ENCODE results near the gene STX1B.

Gene STX1B

DNA sequence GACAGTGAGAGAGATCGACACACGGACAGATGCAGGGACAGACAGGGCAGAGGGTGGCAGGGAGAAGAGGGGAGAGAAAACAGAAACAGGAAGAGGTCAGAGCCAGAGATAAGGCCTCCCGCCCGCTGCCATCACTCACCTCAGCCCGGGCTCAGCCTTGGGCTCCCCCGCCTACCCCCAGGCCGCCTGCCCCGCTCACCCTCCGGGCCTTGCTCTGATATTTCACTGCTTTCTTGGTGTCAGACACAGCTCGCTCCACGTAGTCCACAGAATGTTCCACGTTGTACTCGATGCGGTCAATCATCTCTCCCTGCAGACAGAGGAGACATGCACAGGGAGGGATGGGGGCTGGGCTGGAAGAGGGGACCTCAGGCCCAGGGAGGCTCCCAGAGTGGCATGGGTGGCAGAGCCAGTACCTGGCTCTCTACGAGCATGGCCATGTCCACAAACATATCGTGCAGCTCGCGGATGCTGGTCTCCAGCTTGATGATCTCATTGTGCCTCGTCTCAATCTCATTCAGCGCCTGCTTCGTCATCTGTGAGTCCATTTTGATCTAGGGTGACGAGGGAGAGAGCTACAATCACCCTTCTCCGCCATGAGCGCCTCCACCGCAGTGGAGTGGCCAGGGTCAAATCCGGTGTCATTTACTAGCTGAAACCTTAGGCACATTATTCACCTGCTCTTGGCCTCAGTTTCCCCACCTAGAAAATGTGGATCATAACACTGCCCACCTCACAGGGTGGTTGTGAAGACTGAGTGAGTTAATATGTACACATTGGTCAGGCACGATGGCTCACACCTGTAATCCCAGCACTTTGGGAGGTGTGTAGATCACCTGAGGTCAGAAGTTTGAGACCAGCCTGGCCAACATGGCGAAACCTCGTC, 17.3 kb downstream of the STX1B start:
- H3K4me3 ChIP-seq (ENCODE audit: insufficient read depth, low read length, poor library complexity, severe bottlenecking): no peak overlapping the region
- H3K27ac ChIP-seq (ENCODE audit: low read depth, low read length): no peak overlapping the region
- H3K9me3 ChIP-seq (ENCODE audit: insufficient read depth, low read length): no peaks in the 10 kb centered on the region
- H3K36me3 ChIP-seq (ENCODE audit: low read length): no peaks in the 10 kb centered on the region
- H3K9me2 ChIP-seq (replicated peaks; ENCODE audit: insufficient read depth, low read length): no peaks in the 10 kb centered on the region
- no peak overlapping the region for H2AFZ ChIP-seq (ENCODE audit: low read depth, low read length, severe bottlenecking)
- no peak overlapping the region for H3K9ac ChIP-seq (ENCODE audit: low read length)
- H4K20me1 ChIP-seq (ENCODE audit: low read depth, low read length): no peaks in the 10 kb centered on the region
- no peaks in the 10 kb centered on the region for H3K27me3 ChIP-seq (ENCODE audit: low read length)
- no peaks in the 10 kb centered on the region for H3K79me2 ChIP-seq (ENCODE audit: insufficient read depth, low read length)
- no peak for TF ChIP-seq EZH2phosphoT487 (conservative IDR thresholded peaks at IDR 0.05; ENCODE audit: low read length)
- H3K4me2 ChIP-seq (ENCODE audit: low read depth, low read length, poor library complexity, severe bottlenecking): no peak overlapping the region
- no peaks in the 10 kb centered on the region for H3F3A ChIP-seq (ENCODE audit: insufficient read depth)

GRCh38 chr16:30992276-30992780, 18.1 kb downstream of the STX1B start:
- H3K79me2 ChIP-seq (ENCODE audit: insufficient read depth, low read length): no peaks in the 10 kb centered on the region
- no peak for TF ChIP-seq EZH2phosphoT487 (conservative IDR thresholded peaks at IDR 0.05; ENCODE audit: low read length)
- TF ChIP-seq, protein P1, sequence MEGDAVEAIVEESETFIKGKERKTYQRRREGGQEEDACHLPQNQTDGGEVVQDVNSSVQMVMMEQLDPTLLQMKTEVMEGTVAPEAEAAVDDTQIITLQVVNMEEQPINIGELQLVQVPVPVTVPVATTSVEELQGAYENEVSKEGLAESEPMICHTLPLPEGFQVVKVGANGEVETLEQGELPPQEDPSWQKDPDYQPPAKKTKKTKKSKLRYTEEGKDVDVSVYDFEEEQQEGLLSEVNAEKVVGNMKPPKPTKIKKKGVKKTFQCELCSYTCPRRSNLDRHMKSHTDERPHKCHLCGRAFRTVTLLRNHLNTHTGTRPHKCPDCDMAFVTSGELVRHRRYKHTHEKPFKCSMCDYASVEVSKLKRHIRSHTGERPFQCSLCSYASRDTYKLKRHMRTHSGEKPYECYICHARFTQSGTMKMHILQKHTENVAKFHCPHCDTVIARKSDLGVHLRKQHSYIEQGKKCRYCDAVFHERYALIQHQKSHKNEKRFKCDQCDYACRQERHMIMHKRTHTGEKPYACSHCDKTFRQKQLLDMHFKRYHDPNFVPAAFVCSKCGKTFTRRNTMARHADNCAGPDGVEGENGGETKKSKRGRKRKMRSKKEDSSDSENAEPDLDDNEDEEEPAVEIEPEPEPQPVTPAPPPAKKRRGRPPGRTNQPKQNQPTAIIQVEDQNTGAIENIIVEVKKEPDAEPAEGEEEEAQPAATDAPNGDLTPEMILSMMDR (IDR thresholded peaks at IDR 0.05; ENCODE audit: insufficient read depth, low read length, poor library complexity, severe bottlenecking): no peak
- H3F3A ChIP-seq (ENCODE audit: insufficient read depth): no peaks in the 10 kb centered on the region
- H3K4me2 ChIP-seq (ENCODE audit: low read depth, low read length, poor library complexity, severe bottlenecking): no peak overlapping the region
- H3K9ac ChIP-seq (ENCODE audit: low read length): no peak overlapping the region
- no peaks in the 10 kb centered on the region for H3K36me3 ChIP-seq (ENCODE audit: low read length)
- H4K20me1 ChIP-seq (ENCODE audit: low read depth, low read length): no peaks in the 10 kb centered on the region
- H3K27me3 ChIP-seq (ENCODE audit: low read length): no peaks in the 10 kb centered on the region
- no peak overlapping the region for H3K27ac ChIP-seq (ENCODE audit: low read depth, low read length)
- no peaks in the 10 kb centered on the region for H3K9me2 ChIP-seq (replicated peaks; ENCODE audit: insufficient read depth, low read length)
- no peak overlapping the region for H3K4me3 ChIP-seq (ENCODE audit: insufficient read depth, low read length, poor library complexity, severe bottlenecking)
- H2AFZ ChIP-seq (ENCODE audit: low read depth, low read length, severe bottlenecking): no peak overlapping the region
- no peaks in the 10 kb centered on the region for H3K9me3 ChIP-seq (ENCODE audit: insufficient read depth, low read length)

- Histone ChIP-seq H3K79me2 (ENCODE audit: insufficient read depth, low read length) (no peaks in the 10 kb centered on the region), H3K27me3 (ENCODE audit: low read length) (no peaks in the 10 kb centered on the region), H3K4me3 (ENCODE audit: insufficient read depth, low read length, poor library complexity, severe bottlenecking) (no peak overlapping the region), H4K20me1 (ENCODE audit: low read depth, low read length) (no peaks in the 10 kb centered on the region), H3K27ac (ENCODE audit: low read depth, low read length) (no peak overlapping the region), H2AFZ (ENCODE audit: low read depth, low read length, severe bottlenecking) (no peak overlapping the region), H3K36me3 (ENCODE audit: low read length) (no peaks in the 10 kb centered on the region), H3K9me3 (ENCODE audit: insufficient read depth, low read length) (no peaks in the 10 kb centered on the region), H3F3A (ENCODE audit: insufficient read depth) (no peaks in the 10 kb centered on the region), H3K4me2 (ENCODE audit: low read depth, low read length, poor library complexity, severe bottlenecking) (no peak overlapping the region), H3K9ac (ENCODE audit: low read length) (no peak overlapping the region), H3K9me2 (replicated peaks; ENCODE audit: insufficient read depth, low read length) (no peaks in the 10 kb centered on the region)
- no peak for TF ChIP-seq EZH2phosphoT487 (conservative IDR thresholded peaks at IDR 0.05; ENCODE audit: low read length)
- TF ChIP-seq, protein P1 (IDR thresholded peaks at IDR 0.05; ENCODE audit: insufficient read depth, low read length, poor library complexity, severe bottlenecking): no peak
Observed at GRCh38 chr16:30991052-30991451, 19.4 kb downstream of the STX1B start.

GRCh38 chr16:30990105-30990504, 20.3 kb downstream of the STX1B start:
- no peaks in the 10 kb centered on the region for H3F3A ChIP-seq (ENCODE audit: insufficient read depth)
- H3K79me2 ChIP-seq (ENCODE audit: insufficient read depth, low read length): no peaks in the 10 kb centered on the region
- H2AFZ ChIP-seq (ENCODE audit: low read depth, low read length, severe bottlenecking): no peak overlapping the region

More at GRCh38 chr16:30990105-30990504, 20.3 kb downstream of the STX1B start:
- Histone ChIP-seq H3K9ac (ENCODE audit: low read length) (no peak overlapping the region), H3K27ac (ENCODE audit: low read depth, low read length) (no peak overlapping the region), H3K4me2 (ENCODE audit: low read depth, low read length, poor library complexity, severe bottlenecking) (no peak overlapping the region), H3K27me3 (ENCODE audit: low read length) (no peaks in the 10 kb centered on the region), H4K20me1 (ENCODE audit: low read depth, low read length) (no peaks in the 10 kb centered on the region), H3K9me2 (replicated peaks; ENCODE audit: insufficient read depth, low read length) (no peaks in the 10 kb centered on the region), H3K9me3 (ENCODE audit: insufficient read depth, low read length) (no peaks in the 10 kb centered on the region), H3K4me3 (ENCODE audit: insufficient read depth, low read length, poor library complexity, severe bottlenecking) (no peak overlapping the region), H3K36me3 (ENCODE audit: low read length) (no peaks in the 10 kb centered on the region)
- TF ChIP-seq, protein P1 (IDR thresholded peaks at IDR 0.05; ENCODE audit: insufficient read depth, low read length, poor library complexity, severe bottlenecking): no peak
- no peak for TF ChIP-seq EZH2phosphoT487 (conservative IDR thresholded peaks at IDR 0.05; ENCODE audit: low read length)

Data from SU-DHL-6 (cell line).